ENCODE results near the gene RNF112.

GRCh38 chr17:19409509-19409908 is 1.5 kb upstream of the RNF112 start:
- TF ChIP-seq CTCF (conservative IDR thresholded peaks at IDR 0.05 in 1 of 2, IDR thresholded peaks at IDR 0.05 in 1 of 2; ENCODE audit: extremely low read depth in 1 of 2, insufficient read depth in 1 of 2, low read depth in 1 of 2, low read length in 2 of 2) (no peak), EZH2 (IDR thresholded peaks at IDR 0.05; ENCODE audit: borderline replicate concordance, low read length) (no peak)
